Measurements from ENCODE around the gene COP1. TPM values are rescaled to one million over a fixed set of nuclear protein-coding genes. Genes with fewer than 3 reads are reported as not detected.

COP1 gene
- total RNA-seq, 1 experiment from 2014 or later, result 38.6 TPM

DNA sequence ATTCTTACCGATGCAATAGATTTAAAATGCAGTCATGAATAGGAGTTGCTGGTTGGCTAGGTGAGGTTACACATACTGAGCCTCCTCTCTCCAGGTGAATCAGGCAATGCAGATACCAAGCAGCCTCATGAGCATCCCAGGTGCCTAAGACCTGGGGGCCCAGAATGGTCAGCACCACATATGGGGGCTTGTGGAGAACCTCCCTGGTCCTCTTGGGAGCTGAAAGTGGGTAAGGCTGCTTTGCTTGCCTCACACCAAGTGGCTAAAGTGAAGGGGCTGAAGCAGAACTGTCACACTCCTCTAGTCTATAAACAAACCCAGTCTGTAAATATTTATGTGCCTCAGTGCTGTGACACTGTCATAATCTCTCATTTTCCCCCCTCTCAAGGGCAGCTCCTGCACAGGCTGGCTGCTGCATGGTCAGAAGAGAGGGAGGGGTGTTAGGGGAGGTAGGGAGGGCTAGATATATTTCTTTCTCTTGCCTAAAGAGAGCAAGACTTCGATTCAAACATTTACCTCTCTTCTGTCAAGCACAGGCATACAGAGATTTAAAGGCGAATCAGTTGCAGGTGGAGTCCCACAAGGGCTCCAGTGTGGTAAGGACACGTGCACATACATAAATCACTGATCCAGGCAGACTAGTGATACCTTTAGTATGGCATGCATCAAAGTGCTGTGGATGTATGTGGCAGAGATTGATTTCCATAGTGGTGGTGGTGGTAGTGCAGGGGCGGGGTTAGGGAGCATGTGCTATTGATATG is 305.8 kb downstream of the COP1 start:
- no peak for DNase-seq (ENCODE audit: low read depth)

- DNase-seq (ENCODE audit: low read depth), result no peak
These were observed 306.9 kb downstream of the COP1 start for GRCh38 chr1:175900171-175900570.

DNA sequence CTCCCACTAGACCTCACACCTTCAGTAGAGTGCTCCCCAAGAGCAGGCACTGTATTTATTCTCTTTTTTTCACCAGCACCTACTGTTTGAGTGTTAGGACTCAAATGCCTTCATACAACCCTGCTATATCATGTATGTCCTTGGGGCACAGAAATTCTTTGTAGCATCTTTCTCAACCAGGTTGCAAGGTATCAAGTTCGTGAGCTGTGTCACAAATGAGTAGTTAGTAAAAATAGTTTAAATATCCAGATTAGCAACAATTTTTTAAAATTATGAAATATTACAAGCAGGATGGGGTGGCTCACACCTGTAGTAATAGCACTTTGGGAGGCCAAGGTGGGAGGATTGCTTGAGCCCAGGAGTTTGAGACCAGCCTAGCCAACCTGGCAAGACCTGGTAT is 311.1 kb downstream of the COP1 start:
- DNase-seq (ENCODE audit: low read depth), result no peak

Small RNA genes within 50 kb of the gene (small RNA-seq; reads per million reads assigned to genes)
- gene RF00066 (not detected), gene RNU2-12P (not detected), gene RPS29P5 (not detected), gene SCARNA3 (0.91 reads per million, percentile 71 among the genes with 10 or more reads in this experiment)

Measured in HT1080 (cell line).